ENCODE results near the gene SOX15. TPM values are rescaled to one million over a fixed set of nuclear protein-coding genes. Genes with fewer than 3 reads are reported as not detected.

SOX15 gene
- total and polyA plus RNA-seq, 2 of the 13 experiments (the other 11 are each of a cell fraction or from before 2014, with no cell fraction given): 0.07 to 0.18 TPM

DNA sequence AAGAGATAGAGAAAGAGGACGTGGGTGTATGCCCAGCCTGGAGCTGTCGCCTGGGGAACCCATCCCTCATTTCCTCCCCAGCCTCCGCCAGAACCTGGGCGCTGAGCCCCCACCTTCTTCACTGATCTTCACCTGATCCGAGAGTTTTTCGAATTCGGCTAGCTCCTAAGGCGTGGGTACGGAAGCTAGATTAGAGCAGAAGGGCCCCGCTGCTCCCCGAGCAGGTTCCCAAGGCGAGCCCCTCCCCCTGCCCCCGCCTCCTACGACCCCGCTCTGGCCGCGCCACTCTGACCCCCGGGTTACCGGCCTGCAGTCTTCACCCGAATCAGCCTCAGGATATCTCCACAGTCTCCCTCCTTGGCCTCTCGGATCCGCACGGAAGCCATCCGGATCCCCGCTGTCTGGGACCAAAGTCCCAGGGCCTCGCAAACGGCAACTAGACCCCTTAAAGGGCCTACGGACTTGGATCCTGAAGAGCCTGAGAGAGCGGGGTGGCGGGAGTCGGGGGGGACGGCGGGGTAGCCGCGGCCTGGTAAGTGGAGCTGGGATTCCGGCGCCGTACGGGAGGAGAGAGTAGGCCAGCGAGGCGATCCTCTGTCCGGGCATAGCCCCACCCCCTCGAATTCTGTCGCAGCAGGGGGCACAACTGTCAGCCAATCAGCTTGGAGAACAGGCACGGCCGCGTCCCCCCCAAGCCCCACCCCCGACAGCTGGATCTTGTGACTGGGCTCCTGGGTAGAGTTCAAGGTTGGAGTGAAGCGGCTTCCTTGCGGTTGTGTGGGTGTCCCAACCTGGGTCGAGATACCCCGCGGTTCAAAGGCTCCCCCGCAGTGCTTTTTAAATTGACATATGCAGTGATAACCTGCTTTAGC lies 37.6 kb upstream of the SOX15 start, which contains the start of gene SAT2 (continued):
- TF ChIP-seq TBL1XR1 (IDR thresholded peaks at IDR 0.05; ENCODE audit: borderline replicate concordance, low read length, partially characterized antibody) (peak; percentile 68), MAZ (IDR thresholded peaks at IDR 0.05; ENCODE audit: borderline replicate concordance, low read depth, low read length) (peak; percentile 67), MAZ (CRISPR knock-in tag; IDR thresholded peaks at IDR 0.05; ENCODE audit: low read depth) (peak; percentile 71; the same call in 1 of the 2 replicates), BCL6 (CRISPR knock-in tag; IDR thresholded peaks at IDR 0.05) (0 out of 2 replicates have a peak, but pooled peaks have one; percentile 24), ZNF766 (CRISPR knock-in tag; IDR thresholded peaks at IDR 0.05; ENCODE audit: borderline replicate concordance) (0 out of 2 replicates have a peak, but pooled peaks have one; percentile 51), ZNF788 (CRISPR knock-in tag; IDR thresholded peaks at IDR 0.05; ENCODE audit: borderline replicate concordance) (peak; percentile 54; the same call in 1 of the 2 replicates), RAD21 (CRISPR knock-in tag; IDR thresholded peaks at IDR 0.05) (peak; percentile 21; the same call in 1 of the 2 replicates), CBX1 (IDR thresholded peaks at IDR 0.05; ENCODE audit: low read depth) (no peak), ZNF501 (CRISPR knock-in tag; IDR thresholded peaks at IDR 0.05) (peak; percentile 35; the same call in 1 of the 2 replicates), HNF4G (IDR thresholded peaks at IDR 0.05; ENCODE audit: borderline replicate concordance, low read depth, low read length) (peak; percentile 83), HNF4G (CRISPR knock-in tag; IDR thresholded peaks at IDR 0.05; ENCODE audit: borderline replicate concordance, low read depth) (no peak), HNRNPL (IDR thresholded peaks at IDR 0.05; ENCODE audit: low read depth, low read length) (0 out of 2 replicates have a peak, but pooled peaks have one; percentile 50), ZNF563 (CRISPR knock-in tag; IDR thresholded peaks at IDR 0.05) (peak; percentile 17; the same call in 1 of the 2 replicates), REL (CRISPR knock-in tag; conservative IDR thresholded peaks at IDR 0.05) (no peak), SIN3B (IDR thresholded peaks at IDR 0.05; ENCODE audit: low read length) (no peak)
- TF ChIP-seq, protein P1, sequence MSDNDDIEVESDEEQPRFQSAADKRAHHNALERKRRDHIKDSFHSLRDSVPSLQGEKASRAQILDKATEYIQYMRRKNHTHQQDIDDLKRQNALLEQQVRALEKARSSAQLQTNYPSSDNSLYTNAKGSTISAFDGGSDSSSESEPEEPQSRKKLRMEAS (IDR thresholded peaks at IDR 0.05): 0 out of 2 replicates have a peak, but pooled peaks have one; percentile 40
- TF ChIP-seq, protein P2, sequence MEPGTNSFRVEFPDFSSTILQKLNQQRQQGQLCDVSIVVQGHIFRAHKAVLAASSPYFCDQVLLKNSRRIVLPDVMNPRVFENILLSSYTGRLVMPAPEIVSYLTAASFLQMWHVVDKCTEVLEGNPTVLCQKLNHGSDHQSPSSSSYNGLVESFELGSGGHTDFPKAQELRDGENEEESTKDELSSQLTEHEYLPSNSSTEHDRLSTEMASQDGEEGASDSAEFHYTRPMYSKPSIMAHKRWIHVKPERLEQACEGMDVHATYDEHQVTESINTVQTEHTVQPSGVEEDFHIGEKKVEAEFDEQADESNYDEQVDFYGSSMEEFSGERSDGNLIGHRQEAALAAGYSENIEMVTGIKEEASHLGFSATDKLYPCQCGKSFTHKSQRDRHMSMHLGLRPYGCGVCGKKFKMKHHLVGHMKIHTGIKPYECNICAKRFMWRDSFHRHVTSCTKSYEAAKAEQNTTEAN (CRISPR knock-in tag; conservative IDR thresholded peaks at IDR 0.05): peak; percentile 68; the same call in 1 of the 2 replicates
- TF ChIP-seq, protein P3, sequence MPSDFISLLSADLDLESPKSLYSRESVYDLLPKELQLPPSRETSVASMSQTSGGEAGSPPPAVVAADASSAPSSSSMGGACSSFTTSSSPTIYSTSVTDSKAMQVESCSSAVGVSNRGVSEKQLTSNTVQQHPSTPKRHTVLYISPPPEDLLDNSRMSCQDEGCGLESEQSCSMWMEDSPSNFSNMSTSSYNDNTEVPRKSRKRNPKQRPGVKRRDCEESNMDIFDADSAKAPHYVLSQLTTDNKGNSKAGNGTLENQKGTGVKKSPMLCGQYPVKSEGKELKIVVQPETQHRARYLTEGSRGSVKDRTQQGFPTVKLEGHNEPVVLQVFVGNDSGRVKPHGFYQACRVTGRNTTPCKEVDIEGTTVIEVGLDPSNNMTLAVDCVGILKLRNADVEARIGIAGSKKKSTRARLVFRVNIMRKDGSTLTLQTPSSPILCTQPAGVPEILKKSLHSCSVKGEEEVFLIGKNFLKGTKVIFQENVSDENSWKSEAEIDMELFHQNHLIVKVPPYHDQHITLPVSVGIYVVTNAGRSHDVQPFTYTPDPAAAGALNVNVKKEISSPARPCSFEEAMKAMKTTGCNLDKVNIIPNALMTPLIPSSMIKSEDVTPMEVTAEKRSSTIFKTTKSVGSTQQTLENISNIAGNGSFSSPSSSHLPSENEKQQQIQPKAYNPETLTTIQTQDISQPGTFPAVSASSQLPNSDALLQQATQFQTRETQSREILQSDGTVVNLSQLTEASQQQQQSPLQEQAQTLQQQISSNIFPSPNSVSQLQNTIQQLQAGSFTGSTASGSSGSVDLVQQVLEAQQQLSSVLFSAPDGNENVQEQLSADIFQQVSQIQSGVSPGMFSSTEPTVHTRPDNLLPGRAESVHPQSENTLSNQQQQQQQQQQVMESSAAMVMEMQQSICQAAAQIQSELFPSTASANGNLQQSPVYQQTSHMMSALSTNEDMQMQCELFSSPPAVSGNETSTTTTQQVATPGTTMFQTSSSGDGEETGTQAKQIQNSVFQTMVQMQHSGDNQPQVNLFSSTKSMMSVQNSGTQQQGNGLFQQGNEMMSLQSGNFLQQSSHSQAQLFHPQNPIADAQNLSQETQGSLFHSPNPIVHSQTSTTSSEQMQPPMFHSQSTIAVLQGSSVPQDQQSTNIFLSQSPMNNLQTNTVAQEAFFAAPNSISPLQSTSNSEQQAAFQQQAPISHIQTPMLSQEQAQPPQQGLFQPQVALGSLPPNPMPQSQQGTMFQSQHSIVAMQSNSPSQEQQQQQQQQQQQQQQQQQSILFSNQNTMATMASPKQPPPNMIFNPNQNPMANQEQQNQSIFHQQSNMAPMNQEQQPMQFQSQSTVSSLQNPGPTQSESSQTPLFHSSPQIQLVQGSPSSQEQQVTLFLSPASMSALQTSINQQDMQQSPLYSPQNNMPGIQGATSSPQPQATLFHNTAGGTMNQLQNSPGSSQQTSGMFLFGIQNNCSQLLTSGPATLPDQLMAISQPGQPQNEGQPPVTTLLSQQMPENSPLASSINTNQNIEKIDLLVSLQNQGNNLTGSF (CRISPR knock-in tag; IDR thresholded peaks at IDR 0.05): peak; percentile 56; the same call in 1 of the 2 replicates
- TF ChIP-seq, protein P4, sequence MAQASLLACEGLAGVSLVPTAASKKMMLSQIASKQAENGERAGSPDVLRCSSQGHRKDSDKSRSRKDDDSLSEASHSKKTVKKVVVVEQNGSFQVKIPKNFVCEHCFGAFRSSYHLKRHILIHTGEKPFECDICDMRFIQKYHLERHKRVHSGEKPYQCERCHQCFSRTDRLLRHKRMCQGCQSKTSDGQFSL (CRISPR knock-in tag; IDR thresholded peaks at IDR 0.05): peak; percentile 91

All from HepG2 (cell line).